Glutamatergic neuron (in vitro differentiated cells): ENCODE measurements around the gene PBOV1. TPM values are rescaled to one million over a fixed set of nuclear protein-coding genes. Genes with fewer than 3 reads are reported as not detected.
"Not testable (repeated sequence)": the region's sequence is repeated elsewhere in the genome, so short reads cannot be mapped to it uniquely, and the experiment has no call there.

Source experiments
- DNase-seq: peaks from one replicate; pipeline ENCODE4 v3.0.0; 2022
- H3K27ac Mint-ChIP-seq: one replicate; pipeline ENCODE4 v1.8.0; 2020; ENCODE audit warnings: mild to moderate bottlenecking, mixed read lengths, inconsistent platforms; ENCODE audit not compliant: unreplicated experiment
- H3K27me3 Mint-ChIP-seq: one replicate; pipeline ENCODE4 v1.8.0; 2020; ENCODE audit warnings: mild to moderate bottlenecking, moderate library complexity, mixed read lengths, inconsistent platforms; ENCODE audit not compliant: unreplicated experiment
- H3K36me3 Mint-ChIP-seq: one replicate; pipeline ENCODE4 v1.8.0; 2020; ENCODE audit warnings: mild to moderate bottlenecking, mixed read lengths, inconsistent platforms; ENCODE audit not compliant: unreplicated experiment
- H3K4me1 Mint-ChIP-seq: one replicate; pipeline ENCODE4 v1.8.0; 2020; ENCODE audit warnings: mild to moderate bottlenecking, low read depth, mixed read lengths, inconsistent platforms; ENCODE audit not compliant: unreplicated experiment
- H3K4me3 Mint-ChIP-seq: one replicate; pipeline ENCODE4 v1.8.0; 2020; ENCODE audit warnings: mild to moderate bottlenecking, mixed read lengths, inconsistent platforms; ENCODE audit not compliant: unreplicated experiment
- H3K9me3 Mint-ChIP-seq: one replicate; pipeline ENCODE4 v1.8.0; 2020; ENCODE audit warnings: mild to moderate bottlenecking, moderate library complexity, mixed read lengths, inconsistent platforms; ENCODE audit not compliant: unreplicated experiment
- CTCF ChIP-seq: fragments of 200-600 bp; sonication (generic); IDR thresholded peaks from one replicate; pipeline ENCODE4 v1.5.0; 2021; ENCODE audit not compliant: partially characterized antibody, unreplicated experiment
- total RNA-seq: library from RNA; stranded (reverse); fragmentation: NEBNext Ultra II Directional; extraction: Animal tissue kit (Norgen Biotek cat#: 25700); gene quantifications from one replicate; pipeline ENCODE4 v1.2.1, GENCODE V29; 2021; ENCODE audit not compliant: unreplicated experiment

The PBOV1 gene
- total RNA-seq, 1 donor from 2014 or later, result not detected

GRCh38 chr6:138219901-138220300 is 1.6 kb upstream of the PBOV1 start:
- Mint-ChIP-seq H3K36me3 (no peaks in the 10 kb centered on the region), H3K9me3 (no peaks in the 10 kb centered on the region), H3K4me3 (no peak overlapping the region), H3K27me3 (peaks cover 3% of the 10 kb centered on the region), H3K4me1 (peaks cover 7% of the 10 kb centered on the region), H3K27ac (no peak overlapping the region)
- DNase-seq, result no peak
- no peak for TF ChIP-seq CTCF

- Mint-ChIP-seq H3K27ac (no peak overlapping the region), H3K4me1 (peaks cover 7% of the 10 kb centered on the region), H3K4me3 (no peak overlapping the region), H3K27me3 (peaks cover 3% of the 10 kb centered on the region), H3K9me3 (no peaks in the 10 kb centered on the region), H3K36me3 (no peaks in the 10 kb centered on the region)
- no peak for DNase-seq
- TF ChIP-seq CTCF, result no peak
These were observed 1.1 kb upstream of the PBOV1 start for GRCh38 chr6:138219398-138219797.

- peaks cover 2% of the 10 kb centered on the region for H3K27me3 Mint-ChIP-seq
- H3K9me3 Mint-ChIP-seq, result no peaks in the 10 kb centered on the region
- peaks cover 7% of the 10 kb centered on the region for H3K4me1 Mint-ChIP-seq
- no peak for DNase-seq
- H3K27ac Mint-ChIP-seq, result no peak overlapping the region
- no peaks in the 10 kb centered on the region for H3K36me3 Mint-ChIP-seq
- TF ChIP-seq CTCF, result no peak
- H3K4me3 Mint-ChIP-seq, result no peak overlapping the region
These were observed 3.1 kb downstream of the PBOV1 start for GRCh38 chr6:138215093-138215782.

- H3K4me3 Mint-ChIP-seq, DNase-seq, H3K4me1 Mint-ChIP-seq, H3K9me3 Mint-ChIP-seq, H3K27ac Mint-ChIP-seq, H3K36me3 Mint-ChIP-seq, H3K27me3 Mint-ChIP-seq: not testable (repeated sequence)
These were observed 5.8 kb downstream of the PBOV1 start for GRCh38 chr6:138212530-138212929.

- Mint-ChIP-seq H3K9me3 (no peaks in the 10 kb centered on the region), H3K27ac (no peak overlapping the region), H3K4me3 (no peak overlapping the region), H3K4me1 (peaks cover 7% of the 10 kb centered on the region), H3K36me3 (no peaks in the 10 kb centered on the region), H3K27me3 (no peaks in the 10 kb centered on the region)
- DNase-seq, result no peak
- TF ChIP-seq CTCF, result no peak
These were observed 6.7 kb downstream of the PBOV1 start for GRCh38 chr6:138211601-138212000.
